HepG2 (cell line): ENCODE results near the gene NUDT7. TPM values are rescaled to one million over a fixed set of nuclear protein-coding genes. Genes with fewer than 3 reads are reported as not detected.

ENCODE experiments used
- AFF4 ChIP-seq: sonication (generic); formaldehyde crosslinking; IDR thresholded peaks from 2 replicates; pipeline ENCODE4 v1.4.0; 2020; ENCODE audit warnings: missing genetic modification reagents
- ATF3 ChIP-seq: sonication (generic); formaldehyde crosslinking; IDR thresholded peaks from 2 replicates; pipeline ENCODE4 v1.4.0; 2020; ENCODE audit warnings: missing genetic modification reagents
- CAMTA2 ChIP-seq: sonication (generic); formaldehyde crosslinking; IDR thresholded peaks from 2 replicates; pipeline ENCODE4 v1.4.0; 2020; ENCODE audit warnings: mild to moderate bottlenecking, missing genetic modification reagents, borderline replicate concordance
- E2F1 ChIP-seq: sonication (generic); formaldehyde crosslinking; IDR thresholded peaks from 2 replicates; pipeline ENCODE4 v1.5.0; 2020; ENCODE audit warnings: missing genetic modification reagents
- GMEB2 ChIP-seq: IDR thresholded peaks from 2 replicates; pipeline ENCODE4 v1.6.1; 2016; ENCODE audit warnings: missing biosample characterization, missing genetic modification reagents, low read depth
- JUN ChIP-seq: sonication (generic); formaldehyde crosslinking; IDR thresholded peaks from 2 replicates; pipeline ENCODE4 v1.4.0; 2020; ENCODE audit warnings: mild to moderate bottlenecking, missing genetic modification reagents
- MAFK ChIP-seq, 2 experiments: IDR thresholded peaks in 1 of 2; conservative IDR thresholded peaks in 1 of 2; 2 replicates each; pipeline ENCODE4 v1.6.1; 2011; ENCODE audit warnings: improper control_type of control experiment in 2 of 2, low read length in 2 of 2
- NFKBIZ ChIP-seq: IDR thresholded peaks from 2 replicates; pipeline ENCODE4 v1.6.1; 2018; ENCODE audit warnings: missing genetic modification reagents, missing compliant biosample characterization
- PCBP1 ChIP-seq: fragments of 200-400 bp; formaldehyde crosslinking; IDR thresholded peaks from 2 replicates; pipeline ENCODE4 v1.6.1; 2017; ENCODE audit warnings: mild to moderate bottlenecking, low read depth, low read length, borderline replicate concordance
- PHF5A ChIP-seq: IDR thresholded peaks from one replicate; pipeline ENCODE4 v1.6.1; 2018; ENCODE audit warnings: low read depth, missing genetic modification reagents; ENCODE audit not compliant: unreplicated experiment
- RBFOX2 ChIP-seq: fragments of 200-400 bp; formaldehyde crosslinking; IDR thresholded peaks from 2 replicates; pipeline ENCODE4 v1.6.1; 2017; ENCODE audit warnings: low read depth, mild to moderate bottlenecking, low read length
- RFXAP ChIP-seq: sonication (generic); formaldehyde crosslinking; IDR thresholded peaks from 2 replicates; pipeline ENCODE4 v1.4.0; 2020; ENCODE audit warnings: missing genetic modification reagents, borderline replicate concordance
- TAF15 ChIP-seq: fragments of 200-400 bp; formaldehyde crosslinking; IDR thresholded peaks from one replicate; pipeline ENCODE4 v1.6.1; 2018; ENCODE audit warnings: mild to moderate bottlenecking, low read depth, low read length; ENCODE audit not compliant: poor library complexity, severe bottlenecking
- U2AF2 ChIP-seq: fragments of 200-400 bp; formaldehyde crosslinking; IDR thresholded peaks from 2 replicates; pipeline ENCODE4 v1.6.1; 2017; ENCODE audit warnings: low read depth, mild to moderate bottlenecking, low read length
- WIZ ChIP-seq: sonication (generic); formaldehyde crosslinking; IDR thresholded peaks from 2 replicates; pipeline ENCODE4 v1.5.1; 2020; ENCODE audit warnings: mild to moderate bottlenecking, missing genetic modification reagents
- XRCC5 ChIP-seq: fragments of 200-400 bp; formaldehyde crosslinking; optimal IDR thresholded peaks from 2 replicates; pipeline ENCODE3; 2017; ENCODE audit warnings: mild to moderate bottlenecking, low read length
- ZBTB49 ChIP-seq: sonication (generic); formaldehyde crosslinking; IDR thresholded peaks from 2 replicates; pipeline ENCODE4 v1.4.0; 2020; ENCODE audit warnings: missing genetic modification reagents, borderline replicate concordance
- ZNF710 ChIP-seq: sonication (generic); formaldehyde crosslinking; IDR thresholded peaks from 2 replicates; pipeline ENCODE4 v1.5.0; 2020; ENCODE audit warnings: mild to moderate bottlenecking, missing genetic modification reagents, borderline replicate concordance
- ZZZ3 ChIP-seq: sonication (generic); formaldehyde crosslinking; IDR thresholded peaks from 2 replicates; pipeline ENCODE4 v1.4.0; 2020; ENCODE audit warnings: missing genetic modification reagents, mild to moderate bottlenecking, borderline replicate concordance
- polyA plus RNA-seq, 8 experiments: library from polyadenylated mRNA; depleted of rRNA in 3 of 8; stranded (reverse) in 7 of 8; unstranded in 1 of 8; fragments of >200 nt; fragmentation: Illumina TruSeq in 4 of 8; extraction: Trizol in 4 of 8; gene quantifications; 2 replicates each; pipeline versions ENCODE4 v1.2.1 to v1.2.3, GENCODE V29; 2011 to 2016; ENCODE audit warnings: low read depth in 4 of 8, missing spikeins in 1 of 8, mixed read lengths in 1 of 8; ENCODE audit not compliant: insufficient read depth in 1 of 8
- total RNA-seq, 5 experiments: library from RNA; depleted of rRNA; stranded (reverse); fragments of >200 nt; fragmentation: Illumina TruSeq; extraction: Trizol; gene quantifications; 2 replicates each; pipeline ENCODE4 v1.2.3, GENCODE V29; 2016; ENCODE audit warnings: low read depth in 1 of 5

The NUDT7 gene
- total and polyA plus RNA-seq, 2 of the 13 experiments (the other 11 are each of a cell fraction or from before 2014, with no cell fraction given), result 14.3 to 23.9 TPM

- TF ChIP-seq AFF4, result no peak
- no peak for TF ChIP-seq U2AF2
- TF ChIP-seq E2F1 (CRISPR knock-in tag), result no peak
- no peak for TF ChIP-seq CAMTA2 (CRISPR knock-in tag)
- TF ChIP-seq RBFOX2, result no peak
- TF ChIP-seq MAFK (conservative IDR thresholded peaks at IDR 0.05 in 1 of 2, IDR thresholded peaks at IDR 0.05 in 1 of 2; ENCODE audit: low read length in 2 of 2), result no peak
- no peak for TF ChIP-seq TAF15
- no peak for TF ChIP-seq ZBTB49 (CRISPR knock-in tag)
- no peak for TF ChIP-seq PHF5A (CRISPR knock-in tag)
- TF ChIP-seq GMEB2 (CRISPR knock-in tag), result no peak
- TF ChIP-seq ZNF710 (CRISPR knock-in tag), result peak; percentile 58; the same call in 1 of the 2 replicates
- TF ChIP-seq WIZ, result peak; percentile 54
- no peak for TF ChIP-seq XRCC5
- TF ChIP-seq NFKBIZ (CRISPR knock-in tag), result no peak
- no peak for TF ChIP-seq JUN (CRISPR knock-in tag)
- TF ChIP-seq RFXAP, result no peak
- no peak for TF ChIP-seq ZZZ3 (CRISPR knock-in tag)
- TF ChIP-seq PCBP1, result no peak
- no peak for TF ChIP-seq ATF3 (CRISPR knock-in tag)
These were observed 27.1 kb downstream of the NUDT7 start (continued) for GRCh38 chr16:77749415-77749814.
